IPS DF 19.7 (cell line): ENCODE data around the gene MUL1.

Experiments used
- DNase-seq: peaks from one replicate; pipeline ENCODE4 v3.0.0-alpha.2; 2013; ENCODE audit warnings: low read depth, low spot score

MUL1 gene

DNA sequence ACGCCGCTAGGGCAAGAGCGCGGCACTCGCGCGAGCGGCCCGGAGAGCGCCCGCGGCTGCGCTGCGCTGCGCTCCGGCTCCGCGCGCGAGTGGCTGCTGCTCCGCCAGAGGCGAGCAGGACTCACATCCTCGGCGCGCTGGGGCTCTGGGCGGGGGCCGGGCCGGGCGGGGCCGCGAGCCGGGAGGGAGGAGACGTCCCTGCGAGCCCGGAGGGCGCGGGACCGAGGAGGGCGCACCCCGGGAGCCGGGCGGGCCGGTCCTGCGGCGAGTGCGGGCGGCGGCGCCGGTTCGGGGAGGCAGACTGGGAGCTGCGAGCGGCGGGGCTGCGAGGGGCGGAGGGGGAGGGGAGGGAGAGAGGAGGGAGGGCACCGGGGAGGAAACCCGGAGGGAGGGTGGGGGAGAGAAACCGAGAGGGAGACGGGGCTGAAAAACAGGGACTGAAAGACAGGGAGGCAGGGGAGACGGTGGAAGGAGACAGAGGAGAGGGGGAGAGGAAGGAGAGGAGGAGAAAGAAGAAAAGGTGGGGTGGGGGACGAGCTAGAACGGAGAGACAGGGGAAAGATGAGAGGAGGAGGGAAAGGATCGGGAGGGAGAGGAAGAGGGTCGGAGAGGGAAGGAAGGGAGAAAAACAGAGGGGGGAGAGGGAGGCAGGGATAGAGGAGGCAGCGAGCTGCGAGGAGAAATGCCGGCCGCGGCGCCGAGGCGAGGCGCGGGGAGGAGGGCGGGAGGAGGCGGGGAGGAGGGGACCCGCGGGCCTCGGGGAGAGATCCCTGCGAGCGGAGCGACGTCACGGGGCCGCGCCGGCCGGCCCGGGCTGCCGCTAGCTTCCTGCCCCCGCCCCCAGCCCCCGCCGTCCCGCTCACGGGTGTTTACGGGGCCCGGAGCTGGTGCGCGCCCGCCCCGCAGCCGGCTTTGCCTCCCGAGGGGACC is 22.2 kb downstream of the MUL1 start, which contains the start of gene CAMK2N1:
TSS of gene CAMK2N1 (minus strand) at position 684 of the 930 bp plus-strand sequence. CDS start 831 bp downstream, outside the sequence.
- no peak for DNase-seq

DNA sequence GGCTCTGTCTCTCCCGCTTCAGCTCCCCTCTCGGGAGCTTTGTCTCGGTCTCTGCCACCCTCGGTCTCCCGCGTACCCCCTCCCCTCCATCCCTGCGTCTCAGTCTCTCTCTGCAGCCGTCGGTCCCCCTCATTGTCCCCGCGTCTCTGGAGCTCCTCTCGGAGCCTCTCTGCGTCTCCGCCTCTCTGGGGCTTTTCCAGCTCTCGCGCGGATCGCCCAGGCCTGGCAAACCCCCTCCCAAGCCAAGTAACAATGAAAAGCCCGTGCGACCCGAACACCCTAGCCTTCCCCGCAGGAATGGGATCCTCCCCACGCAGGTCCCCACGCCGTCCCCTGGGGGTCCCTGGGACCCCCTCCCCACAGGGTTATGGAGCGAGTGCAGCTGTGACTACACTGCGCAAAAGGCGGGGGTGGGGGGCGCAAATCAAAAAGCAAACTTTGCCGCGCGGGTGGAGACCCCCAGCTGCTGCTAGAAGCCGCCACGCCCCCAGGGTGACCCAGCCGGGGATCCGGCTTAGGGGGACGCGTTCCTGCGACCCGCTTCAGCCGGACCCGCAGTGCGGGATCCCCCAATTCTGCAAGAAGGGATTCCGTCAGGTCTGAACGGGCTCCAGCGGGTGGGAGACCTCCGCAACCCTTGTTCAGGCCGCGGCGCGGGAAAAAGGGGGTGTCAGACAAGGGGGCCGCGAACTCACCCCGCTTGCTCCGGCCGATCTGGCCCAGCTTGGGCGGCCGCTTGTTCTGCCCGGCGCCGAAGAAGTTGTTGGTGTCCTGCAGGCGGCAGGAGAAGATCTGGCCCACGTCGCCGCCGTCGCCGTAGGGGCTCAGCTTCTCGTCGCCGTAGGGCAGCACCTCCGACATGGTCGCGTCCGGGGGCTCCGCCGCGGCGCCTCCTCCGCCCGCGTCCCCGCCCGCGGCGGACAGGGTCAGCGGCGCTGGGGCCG is 23.2 kb downstream of the MUL1 start:
- no peak for DNase-seq

DNA sequence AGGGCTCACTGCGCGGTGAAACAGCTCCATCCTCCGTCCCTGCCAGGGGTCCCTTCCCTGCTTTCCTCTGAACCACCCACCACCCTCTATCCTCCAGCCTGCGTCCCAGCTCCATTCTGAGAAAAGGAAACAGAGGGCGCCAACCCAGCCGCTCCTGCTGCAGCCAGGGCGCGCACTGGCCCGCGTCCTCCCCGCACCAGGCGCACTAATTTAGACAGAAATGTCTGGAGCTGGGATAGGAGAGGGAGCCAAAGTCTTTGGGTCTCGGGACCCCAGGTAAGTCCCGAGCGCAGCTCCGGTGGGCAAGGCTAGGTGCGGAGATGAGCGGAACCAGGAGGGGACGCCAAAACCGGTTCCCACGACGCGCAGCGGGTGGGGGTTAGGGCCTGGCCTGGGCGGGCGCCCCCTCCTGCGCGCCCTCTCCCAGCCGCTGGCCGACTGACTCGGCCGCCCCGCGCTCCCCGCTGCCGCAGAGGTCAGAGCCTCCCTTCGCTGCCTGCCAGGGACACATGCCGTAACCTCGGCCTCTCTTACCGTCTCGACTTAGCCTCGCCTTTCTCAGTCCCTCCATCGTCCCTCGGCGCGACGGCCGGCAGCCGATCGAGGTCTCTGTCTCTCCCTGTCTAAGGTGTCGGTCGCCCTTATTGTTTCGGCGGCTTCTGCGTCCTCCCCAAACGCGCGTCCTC is 24.0 kb downstream of the MUL1 start:
- no peak for DNase-seq

DNA sequence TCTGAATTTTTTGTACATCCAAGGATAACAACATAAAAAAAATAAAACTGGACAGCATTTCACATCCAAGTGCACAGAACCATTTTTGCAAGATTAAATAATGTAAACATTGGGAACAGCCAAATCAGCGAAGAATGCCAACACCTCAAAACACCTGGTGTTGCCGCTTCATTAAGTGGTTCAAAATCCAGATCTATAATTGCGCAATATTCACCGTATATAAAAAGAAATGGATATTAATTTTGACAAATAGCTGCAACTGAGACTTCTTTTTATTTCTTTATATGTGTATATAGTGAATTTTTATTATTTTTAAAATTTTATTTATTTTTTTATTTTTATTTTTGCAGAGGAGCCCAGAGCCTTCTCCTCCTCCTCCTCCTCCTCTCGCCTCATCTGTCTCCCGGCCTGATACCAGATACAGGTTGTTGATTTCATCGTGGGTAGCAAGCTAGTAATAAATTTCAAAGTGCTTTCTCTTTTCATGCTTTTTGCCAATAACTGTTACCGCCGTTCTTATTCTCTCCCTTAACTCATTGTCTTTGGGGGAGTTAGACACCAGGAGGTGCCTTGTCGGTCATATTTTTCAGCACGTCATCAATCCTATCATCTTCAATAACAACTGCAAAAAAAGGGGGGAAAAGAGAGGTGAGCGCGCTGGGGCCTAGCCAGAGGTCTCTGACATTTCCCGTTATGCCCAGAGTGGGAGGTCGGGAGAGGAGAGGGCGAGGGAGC is 24.7 kb downstream of the MUL1 start:
- DNase-seq: no peak

DNA sequence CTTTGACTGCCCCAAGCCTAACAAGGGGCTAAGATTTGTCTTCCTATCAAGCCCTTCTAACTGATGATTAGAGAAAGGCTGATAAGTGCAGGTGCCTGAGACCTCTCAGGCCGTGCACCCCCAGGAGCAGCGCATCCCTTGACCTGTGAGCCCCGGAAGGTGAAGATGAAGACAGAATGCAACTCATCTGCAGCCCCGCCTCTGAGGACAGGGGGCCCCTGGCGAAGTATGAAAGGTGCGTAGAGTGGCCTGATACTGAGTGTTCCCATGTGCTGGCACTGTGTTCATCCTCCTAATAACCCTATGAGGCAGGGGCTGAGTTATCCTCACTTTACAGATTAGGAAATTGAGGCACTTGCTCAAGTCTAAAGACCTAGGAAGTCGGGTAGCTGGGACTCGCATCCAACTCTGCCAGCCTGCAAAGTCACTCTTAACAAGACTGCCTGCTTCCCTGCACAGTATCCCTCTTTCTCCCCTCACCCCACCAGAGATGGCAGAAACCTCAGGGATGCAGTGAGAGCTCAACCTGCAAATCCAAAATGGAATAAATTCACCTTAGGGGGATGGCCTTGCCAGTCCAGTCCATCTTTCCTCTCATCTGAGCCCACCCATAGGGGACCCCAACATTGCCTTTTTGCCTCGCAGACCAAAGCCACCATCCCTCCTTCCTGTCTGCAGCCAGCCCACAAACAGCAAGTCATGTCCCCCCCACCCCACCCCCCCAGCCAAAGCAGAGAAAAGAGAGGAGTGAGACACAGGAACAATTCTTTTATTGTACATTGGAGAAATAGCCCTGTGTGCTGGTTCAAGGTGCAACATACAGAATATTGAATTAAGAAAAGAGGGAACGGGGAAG is 26.1 kb downstream of the MUL1 start:
- DNase-seq: no peak

DNA sequence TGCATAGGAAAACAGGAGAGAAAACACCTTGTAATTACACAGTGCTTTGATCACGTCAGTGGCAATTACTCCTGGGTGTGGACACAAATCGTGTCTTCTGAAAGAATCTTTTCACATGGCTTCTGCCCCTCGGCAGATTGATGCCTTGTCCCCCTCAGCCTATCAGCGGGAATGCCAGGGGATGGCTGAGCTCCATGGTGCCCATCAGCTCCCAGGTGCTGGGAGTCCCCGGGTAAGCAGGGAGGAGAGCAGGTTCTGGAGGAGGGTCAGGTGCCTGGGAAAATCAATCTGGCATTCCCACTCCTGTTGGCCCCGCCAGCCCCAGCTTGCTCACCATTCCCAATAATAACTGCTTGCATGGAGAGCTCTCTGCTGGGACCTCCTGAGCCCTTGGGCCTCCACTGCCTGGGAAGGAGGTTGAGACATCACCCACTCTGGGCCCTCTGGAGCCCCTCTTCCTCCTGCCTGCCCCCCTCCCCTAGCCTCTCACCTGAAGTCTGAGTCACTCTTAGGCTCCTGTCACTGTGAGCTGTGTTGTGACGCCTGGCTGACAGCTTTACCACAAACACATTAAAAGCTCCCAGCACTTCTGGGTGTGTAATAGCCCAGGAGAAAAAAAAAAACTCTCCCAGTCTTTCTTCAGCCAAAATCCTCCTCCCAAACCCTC is 26.9 kb downstream of the MUL1 start:
- no peak for DNase-seq

DNA sequence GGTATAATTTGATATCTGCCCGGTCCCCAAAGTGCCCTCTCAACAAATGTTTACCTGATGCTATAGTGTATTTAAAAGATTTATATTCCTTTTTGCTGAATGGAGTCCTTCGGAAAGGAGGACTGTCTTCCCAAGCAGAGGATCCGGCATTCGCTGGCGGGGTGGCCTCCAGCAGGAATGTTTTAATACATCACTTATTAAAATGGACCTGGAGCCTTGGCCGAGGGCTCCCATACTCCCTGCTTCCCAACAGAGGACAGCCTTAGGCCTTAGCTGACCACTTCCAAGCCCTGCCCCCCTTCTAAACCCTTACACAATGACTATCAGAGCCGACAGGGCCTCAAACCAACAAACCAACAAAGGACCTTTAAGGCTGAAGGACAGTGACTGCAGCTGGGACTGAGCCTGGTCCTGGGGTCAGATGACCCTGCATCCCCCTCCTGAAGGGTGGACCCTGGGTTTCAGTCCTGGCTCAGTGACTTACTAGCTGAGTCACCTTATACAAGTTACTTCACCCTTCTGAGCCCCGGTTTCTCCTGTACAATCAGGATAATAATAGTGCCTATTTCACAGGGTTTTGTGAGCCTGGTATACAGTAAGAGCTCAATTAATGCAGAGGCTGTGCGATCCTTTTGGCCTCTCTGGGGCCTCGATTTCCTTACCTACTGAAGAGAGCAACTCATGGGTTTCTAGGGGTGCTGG is 27.6 kb downstream of the MUL1 start:
- DNase-seq: no peak

DNA sequence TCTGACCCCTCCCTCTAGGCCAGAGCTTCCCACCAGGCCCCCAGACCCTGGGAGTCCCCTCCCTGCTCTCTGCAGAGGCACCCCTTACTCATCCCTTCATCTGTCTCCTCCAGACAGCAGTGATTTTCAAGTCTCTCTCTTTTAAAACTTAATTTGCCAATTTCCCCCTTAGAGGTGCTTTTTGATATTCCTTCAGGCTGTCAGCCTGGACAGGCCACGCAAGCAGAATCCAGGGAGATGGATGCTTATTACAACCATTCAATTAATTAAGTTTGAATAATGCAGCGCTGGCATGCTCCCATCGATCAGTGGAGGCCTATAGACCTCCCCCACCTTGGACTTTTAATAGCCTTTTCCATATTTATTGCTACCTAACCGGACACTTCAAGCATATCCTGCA is 28.1 kb downstream of the MUL1 start:
- no peak for DNase-seq

DNA sequence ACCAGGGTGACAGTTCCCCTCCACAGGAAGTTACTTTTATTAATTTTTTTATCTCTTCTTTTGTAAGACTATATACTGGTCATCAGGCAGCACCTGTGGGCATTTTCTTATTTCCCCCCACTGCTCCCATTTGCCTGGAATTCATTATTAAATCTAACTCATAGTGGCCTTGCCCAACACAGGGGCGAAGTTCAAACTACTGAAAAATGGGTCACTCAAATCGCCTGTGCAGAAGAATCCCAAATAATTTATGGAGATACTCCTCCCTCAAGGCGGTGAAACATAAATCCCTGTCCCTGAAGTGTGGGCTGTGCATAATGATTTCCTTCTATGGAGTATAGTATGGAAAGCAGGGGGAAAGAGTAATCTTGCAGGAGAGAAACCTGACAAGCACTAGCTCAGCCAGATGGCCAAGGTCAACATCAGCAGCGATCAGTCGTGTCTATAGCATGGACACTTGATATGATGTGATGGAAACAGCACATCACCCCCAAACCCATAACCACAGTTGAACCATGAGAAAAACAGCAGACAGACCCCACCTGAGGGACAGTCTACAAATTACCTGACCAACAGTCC is 29.8 kb downstream of the MUL1 start:
- no peak for DNase-seq

DNA sequence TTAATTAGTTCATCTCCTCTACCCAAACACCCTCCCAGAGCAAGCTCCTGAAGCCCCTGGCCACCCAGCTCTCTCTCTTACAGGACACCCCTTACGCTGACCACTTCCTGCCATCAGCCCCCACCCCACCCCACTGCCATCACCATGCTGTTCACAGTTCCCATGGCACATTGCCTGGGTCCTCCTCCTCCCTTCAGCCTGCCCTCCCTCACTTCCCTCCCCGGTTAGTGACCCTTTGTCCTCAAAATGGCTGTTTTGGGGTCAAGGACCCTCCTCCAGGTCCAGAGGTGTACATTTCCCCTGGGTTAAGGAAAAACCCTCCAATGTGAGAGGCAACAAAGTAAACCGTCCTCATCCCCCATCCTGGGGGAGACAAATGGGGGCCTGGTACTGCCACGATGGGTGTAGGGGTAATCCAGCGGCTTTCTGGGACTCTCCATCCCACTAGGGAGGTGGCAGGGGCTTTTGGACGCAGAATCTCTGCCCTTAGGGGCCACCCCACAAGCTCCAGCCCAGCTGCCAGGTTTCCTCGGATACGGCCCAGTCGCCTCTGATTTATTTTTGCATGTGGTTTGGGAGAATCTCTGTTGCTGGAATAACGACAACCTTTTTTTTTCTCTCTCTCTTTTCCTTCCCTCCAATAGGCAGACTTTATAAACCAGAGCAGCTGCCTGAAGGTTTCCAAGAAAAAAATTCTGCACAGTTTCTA is 30.4 kb downstream of the MUL1 start:
- no peak for DNase-seq

DNA sequence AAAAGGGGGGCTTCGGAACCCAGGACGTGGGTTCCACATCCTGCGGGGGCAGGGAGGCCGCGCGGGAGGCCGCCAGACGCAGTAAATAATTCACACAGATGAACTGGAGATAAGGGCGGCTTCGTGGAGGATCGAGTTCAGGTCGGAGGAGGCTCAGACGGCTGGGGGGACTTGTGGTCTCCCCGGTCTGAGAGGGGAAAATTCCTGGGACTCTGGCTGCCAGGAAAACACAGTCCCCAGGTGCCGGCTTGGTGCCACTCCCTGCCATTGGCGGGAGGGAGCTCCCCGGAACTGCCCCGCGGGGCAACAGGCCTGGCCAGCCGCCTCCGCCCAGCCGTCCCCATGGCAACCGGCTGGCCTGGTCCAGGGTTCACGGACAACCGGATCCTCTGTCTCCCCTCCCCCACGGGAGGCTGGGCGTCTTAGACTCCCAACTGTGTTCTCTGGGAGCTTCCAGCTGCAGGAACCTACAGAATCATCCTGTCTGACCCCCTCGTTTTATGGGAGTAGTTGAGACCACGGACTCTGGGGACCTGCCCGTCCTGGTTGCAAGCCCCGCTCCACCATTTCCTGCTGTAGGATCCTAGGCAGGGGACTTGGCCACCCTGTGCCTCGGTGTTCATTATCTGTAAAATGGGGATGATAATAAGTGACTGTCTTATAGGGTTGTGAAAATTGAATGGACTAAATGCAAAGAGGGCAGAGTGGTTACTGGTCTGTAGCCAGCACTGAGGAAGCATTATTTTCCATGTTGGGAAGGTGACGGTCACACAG is 31.5 kb downstream of the MUL1 start:
- DNase-seq: no peak

DNA sequence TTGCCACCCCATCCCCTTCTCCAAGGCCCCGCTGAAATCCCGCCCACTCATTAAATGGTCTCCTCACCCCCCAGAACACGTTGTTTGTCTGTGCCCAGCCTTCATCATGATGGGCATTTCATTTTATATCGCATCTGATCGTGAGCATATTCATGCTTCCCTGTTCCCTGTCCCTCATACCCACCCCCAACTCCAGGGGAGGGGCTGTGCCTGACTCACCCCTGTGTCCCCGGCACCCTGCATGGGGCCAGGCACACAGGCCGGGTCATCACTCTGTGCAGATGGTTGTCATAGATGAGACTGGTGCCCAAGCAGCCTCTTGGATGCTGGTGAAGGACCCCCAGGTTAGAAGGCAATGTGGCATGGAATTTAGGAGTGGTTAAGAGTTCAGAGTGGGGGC is 33.0 kb downstream of the MUL1 start:
- no peak for DNase-seq

DNA sequence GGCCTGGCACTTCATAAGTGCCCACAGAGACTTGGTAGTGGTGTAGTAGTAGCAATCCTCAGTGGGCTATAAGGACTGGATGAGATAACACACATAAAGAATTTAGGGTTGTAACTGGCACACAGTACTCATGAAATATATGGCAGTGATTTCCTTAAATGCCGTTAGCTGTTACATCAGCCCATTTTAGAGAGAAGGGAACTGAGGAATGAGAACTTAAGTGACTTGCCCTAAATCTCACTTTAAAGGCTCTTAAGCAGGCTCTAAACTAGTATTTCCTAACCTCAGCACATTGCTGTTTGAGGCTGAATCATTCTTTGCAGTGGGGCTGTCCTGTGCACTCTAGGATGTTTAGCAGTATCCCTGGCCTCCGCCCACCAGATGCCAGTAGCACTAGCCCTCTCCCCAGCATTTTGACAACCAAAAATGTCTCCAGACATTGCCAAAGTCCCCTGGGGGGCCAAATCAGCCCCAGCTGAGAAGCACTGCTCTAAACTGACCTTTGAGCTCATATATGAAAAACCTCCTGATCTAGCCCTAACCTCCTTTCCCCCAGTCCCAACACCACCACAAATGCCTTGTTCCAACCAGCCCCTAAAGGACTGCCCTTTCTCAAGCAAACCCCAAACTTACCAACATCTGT is 33.5 kb downstream of the MUL1 start:
- DNase-seq: no peak

DNA sequence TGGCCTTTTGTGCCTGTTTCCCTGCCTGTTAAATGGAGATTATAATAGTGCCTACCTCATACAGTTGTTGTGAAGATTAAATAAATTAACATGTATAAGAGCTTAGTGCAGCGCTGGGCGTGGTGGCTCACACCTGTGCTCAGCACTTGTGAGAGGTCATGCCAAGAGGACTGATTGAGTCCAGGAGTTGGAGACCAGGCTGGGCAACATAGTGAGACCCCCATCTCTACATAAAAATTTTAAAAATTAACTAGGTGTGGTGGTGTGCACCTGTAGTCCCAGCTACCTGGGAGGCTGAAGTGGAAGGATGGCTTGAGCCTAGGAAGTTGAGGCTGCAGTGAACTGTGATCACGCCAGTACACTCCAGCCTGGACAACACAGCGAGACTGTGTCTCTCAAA is 34.1 kb downstream of the MUL1 start:
- DNase-seq: no peak

DNA sequence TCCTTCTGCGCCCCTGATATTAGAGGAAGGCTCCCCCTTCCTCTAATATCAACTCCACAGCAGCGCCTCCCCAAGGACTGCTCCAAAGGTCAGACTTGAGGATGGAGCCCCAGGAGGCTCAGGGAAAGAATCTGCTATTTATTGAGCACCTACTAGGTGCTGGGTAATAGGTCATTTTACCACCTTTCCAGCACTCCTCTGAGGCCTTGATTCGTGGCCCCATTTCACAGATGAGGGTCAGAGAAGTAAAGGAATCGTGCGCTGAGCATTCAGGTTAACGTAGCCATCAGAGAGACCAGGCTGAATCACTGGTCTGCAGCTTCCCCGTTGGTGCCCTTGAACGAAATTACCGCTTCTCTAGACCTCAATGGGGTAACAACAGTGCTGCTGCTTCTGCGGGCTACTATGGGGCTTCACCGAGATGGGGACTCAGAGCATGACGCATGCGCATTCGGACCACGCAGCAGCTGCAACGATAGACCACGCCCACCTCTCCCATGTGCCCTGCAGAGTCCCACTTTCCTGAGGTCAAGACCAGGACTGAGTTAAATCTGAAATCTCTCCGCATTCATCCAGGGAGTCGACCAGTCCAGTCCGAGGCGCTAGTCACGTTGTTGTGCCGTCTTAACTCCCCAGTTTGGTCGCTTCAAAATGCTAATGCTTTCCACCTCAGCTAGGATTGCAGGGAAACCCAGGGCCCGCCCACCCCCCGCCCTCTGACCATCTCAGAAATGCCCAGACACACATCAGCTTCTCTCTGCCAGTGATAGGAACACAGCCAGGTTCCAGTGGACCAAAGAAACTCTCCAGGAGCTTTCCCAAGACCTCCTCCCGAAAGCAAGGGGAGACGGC is 34.9 kb downstream of the MUL1 start:
- DNase-seq: no peak

DNA sequence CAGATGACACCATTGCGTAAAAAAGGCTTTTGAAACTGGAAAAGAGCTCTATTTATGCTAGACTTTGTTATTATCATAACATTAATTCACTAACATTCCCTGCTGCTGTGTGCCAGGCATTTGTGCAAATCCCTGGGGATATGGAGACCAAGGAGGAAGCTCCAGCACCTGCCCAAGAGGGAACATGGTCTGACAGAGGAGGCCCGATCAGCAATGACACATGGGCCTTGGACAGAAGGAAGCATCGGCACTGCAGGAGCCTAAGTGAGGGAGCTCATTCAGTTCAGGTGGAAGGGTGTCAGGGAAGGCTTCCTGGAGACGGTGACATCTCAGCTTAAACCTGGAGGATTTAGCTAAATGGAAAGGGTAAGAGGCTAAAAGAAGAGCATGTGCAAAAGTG is 35.8 kb downstream of the MUL1 start:
- no peak for DNase-seq
